T-helper 9 cell (primary cell): Measurements from ENCODE around the gene INPP4B.

Source experiments
- DNase-seq: peaks from one replicate; pipeline ENCODE4 v3.0.0-alpha.2; 2020

INPP4B gene

GRCh38 chr4:142725886-142726285 lies 120.2 kb downstream of the INPP4B start:
- no peak for DNase-seq

DNA sequence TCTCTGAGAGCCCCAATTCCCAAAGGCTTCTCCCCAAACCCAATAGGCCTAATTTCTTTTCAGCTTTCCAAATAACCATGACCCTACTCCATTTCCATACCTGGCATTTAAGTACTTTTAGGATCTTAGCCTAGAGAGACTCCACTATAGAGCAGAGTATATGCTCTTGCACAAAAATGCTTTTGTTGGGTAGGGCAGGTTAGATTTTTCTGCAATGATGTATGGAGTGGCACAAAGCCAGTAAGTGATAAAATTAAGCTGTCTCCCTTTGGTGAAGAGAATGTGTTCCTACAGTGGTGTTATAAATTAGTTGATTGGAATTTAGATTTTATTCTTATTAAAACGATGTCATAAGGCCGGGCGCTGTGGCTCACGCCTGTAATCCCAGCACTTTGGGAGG lies 124.9 kb downstream of the INPP4B start:
- DNase-seq = no peak

- no peak for DNase-seq
These were observed 126.1 kb downstream of the INPP4B start for GRCh38 chr4:142719854-142720541.

DNA sequence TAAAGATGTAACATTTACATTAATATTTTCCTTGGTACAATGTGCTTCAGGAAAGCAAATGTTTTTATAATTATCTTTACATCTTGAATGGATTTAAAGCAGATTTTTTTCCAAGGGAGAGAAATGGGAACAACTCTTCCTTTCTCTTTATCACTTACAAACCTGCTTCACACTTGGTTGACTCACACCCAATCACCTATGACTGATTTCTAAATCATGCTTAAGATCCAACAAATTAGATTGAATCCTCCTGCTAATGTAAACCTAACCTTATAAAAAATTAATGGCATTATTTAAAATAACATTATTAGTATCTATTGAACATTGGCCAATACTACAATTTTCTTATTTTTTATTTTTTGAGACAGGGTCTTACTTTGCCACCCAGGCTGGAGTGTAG lies 127.1 kb downstream of the INPP4B start:
- DNase-seq = no peak

- DNase-seq = no peak
These were observed 130.4 kb downstream of the INPP4B start for GRCh38 chr4:142715727-142716126.

DNA sequence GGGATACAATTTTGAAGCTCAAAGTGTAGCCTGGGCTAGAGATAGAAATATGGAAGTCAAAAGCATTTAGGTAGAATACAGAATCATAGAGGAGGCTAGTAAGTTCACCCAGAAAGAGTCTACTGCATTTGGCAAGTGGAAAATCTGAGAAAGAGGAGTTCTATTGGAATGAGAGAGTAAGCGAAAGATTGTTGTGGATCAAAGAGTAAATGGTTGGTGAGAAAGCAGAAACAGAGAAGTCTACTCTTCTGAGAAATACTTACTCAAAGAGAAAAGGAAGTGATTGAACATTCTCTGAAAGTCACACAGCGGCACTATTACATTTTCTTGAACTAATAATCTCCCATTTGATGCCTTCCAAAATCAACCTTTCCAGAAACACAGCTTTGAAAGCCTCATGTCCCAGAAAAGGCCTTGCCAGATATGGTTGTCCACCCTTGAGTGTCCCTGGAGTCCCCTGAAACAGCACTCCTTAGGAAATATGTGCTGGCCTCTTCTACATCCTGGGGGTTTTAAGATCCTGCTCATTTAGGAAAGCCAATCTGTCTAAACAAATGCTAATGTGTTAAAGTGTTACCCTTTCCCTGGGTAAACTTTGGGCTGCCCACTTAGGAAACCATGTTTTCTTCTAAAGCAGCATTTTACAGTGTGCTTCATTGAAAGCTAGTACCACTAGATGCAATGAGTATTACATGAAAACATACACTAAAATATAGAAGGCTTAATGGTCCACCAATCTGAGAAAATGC lies 132.6 kb downstream of the INPP4B start:
- DNase-seq = no peak

- DNase-seq = no peak
These were observed 137.9 kb downstream of the INPP4B start for GRCh38 chr4:142708231-142708630.

- DNase-seq = no peak
These were observed 138.7 kb downstream of the INPP4B start for GRCh38 chr4:142707401-142707800.

DNA sequence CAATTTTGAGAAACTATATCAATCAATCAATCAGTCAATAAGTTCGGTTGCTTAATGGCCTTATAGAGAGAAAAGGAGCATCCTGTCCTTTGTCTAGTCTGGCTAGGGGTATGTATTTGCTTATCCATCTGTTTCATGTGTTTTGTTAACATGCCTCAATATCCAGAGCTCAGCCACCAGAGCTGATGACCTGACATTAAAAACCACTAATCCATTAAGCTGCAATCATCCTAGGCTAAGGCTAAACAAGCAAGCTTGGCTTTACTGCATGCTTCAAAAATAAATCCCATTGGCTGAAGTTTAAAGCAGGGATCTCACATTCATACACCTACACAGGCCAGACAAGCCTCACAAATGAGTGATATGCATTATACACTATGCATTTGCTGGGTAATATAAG lies 139.7 kb downstream of the INPP4B start:
- DNase-seq = no peak

- DNase-seq = no peak
These were observed 140.3 kb downstream of the INPP4B start for GRCh38 chr4:142705820-142706219.

GRCh38 chr4:142703694-142704309 lies 142.3 kb downstream of the INPP4B start:
- peak; percentile 13 for DNase-seq

DNA sequence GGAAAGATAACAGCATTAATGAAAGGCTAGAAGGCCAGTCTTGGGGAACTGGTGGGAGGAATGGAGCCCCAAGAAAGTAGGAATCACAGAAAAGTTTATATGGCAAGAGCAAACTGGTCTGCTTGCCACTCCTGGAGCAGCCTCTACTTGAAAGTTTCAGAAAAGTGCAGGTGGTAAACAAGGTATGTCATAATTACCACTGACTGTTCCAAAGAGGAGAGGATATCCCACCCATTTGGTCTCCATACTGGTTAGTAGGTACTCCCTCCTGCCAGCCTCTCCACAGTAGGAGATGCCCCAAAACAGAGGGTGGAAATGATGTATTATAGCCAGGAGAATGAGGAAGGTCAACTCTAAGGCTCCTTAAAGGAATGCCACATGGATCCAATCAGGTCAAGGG lies 145.1 kb downstream of the INPP4B start:
- no peak for DNase-seq

GRCh38 chr4:142700531-142700930 lies 145.6 kb downstream of the INPP4B start:
- DNase-seq = no peak

GRCh38 chr4:142698552-142698951 lies 147.5 kb downstream of the INPP4B start:
- no peak for DNase-seq

DNA sequence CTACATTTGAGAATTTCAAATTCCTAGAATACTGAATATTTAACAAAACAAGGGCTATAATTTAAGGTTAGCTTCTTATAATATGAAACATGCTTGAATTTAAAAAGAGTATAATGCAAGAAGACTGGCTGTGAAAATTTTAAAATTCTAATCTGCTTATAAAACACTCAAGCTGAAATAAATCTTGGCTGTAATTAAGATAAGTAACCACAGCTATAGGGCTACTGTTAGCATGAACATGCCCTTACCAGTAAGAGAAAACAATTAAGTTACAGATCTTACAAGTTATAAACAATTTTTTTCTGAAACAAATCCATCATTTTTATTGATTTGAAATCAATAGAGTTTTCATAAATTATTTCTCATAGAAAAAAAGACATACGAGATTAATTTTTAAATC lies 148.2 kb downstream of the INPP4B start:
- no peak for DNase-seq

DNA sequence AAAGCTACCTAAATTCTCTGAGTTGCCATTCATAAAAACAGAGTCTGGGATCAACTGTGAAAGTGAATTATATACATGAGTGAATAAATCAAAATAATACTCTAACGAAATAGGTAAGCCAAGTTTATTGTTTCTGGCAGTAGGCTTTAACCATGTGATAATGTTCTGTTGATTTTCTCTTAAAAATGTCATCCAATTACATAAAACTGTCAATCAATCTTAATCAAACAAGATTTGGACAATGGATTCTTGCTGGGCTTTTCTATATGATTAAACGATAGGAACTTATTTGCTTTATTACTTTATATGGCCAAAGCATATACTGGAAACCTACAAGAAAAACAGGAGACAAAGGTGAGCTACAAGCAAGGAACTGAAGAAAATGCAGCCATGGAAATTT lies 148.8 kb downstream of the INPP4B start:
- DNase-seq = no peak

DNA sequence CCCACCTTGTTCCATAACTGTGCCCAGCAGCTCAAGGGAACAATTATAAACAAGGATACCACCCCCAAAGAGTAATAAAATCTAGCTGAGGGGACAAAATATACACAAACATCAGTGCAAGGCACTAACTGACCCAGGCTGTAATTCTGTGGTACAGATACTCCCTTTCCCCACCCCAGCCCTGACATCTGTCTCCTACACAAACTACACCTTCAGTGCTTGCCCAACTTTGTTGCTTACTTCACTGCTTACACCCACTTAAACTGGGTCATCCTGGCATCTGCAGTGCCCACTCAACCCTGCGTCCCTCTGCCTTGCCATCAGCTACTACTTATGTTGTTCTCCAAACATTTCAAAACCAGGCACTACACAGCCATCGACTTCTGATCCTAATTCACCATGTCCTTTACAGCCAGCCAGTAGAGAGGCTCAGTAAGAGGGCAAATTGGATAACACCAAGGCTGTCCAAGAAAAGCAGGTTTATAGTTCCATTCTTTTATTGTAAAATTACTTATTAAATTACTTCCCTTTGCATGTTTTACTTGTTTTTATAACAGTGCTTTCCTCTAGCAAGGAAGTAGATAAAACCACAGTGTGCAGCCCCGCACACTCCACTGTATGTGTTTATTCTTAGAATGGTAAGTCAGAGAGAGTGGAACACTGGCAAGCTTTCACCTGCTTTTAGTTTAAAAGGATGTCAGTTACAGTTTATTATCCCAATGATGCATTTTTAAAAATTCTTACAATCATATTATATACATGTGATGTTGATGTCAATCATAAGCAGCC lies 149.6 kb downstream of the INPP4B start:
- DNase-seq = no peak

DNA sequence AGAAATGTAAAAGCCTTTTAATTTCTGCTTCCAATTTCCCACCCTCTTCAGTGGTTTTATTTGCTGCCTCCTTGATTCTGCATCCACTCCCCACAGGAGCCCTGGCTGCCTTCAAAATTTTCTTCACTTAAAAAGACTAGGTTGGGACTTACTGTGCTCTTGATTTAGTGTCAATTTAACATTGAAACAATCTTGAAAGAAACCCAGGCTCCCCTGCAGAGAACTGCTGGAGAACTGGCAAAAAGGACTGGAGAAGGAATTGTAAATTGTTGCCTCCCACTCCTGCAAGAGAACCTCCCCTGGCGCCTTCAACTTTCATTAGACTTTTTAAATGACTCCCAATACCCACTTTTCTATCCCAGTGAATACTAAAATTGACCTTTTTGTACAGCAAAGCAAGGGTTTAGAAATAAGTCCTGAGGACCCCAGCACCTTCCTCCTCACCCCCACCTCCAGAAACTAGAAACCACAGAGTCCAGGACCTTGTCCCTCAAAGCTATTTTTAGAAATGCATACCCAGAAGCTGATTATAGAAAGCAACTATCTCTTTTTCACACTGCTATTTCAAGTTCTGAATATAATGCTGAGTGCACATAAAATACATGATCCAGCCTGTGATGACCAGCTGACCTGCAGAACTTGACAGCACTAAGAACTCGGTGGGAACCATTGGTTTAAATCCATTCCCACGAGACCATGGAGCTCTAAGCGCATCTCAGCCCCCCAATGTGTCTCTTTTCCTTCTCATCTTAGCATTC lies 155.5 kb downstream of the INPP4B start:
- no peak for DNase-seq

DNA sequence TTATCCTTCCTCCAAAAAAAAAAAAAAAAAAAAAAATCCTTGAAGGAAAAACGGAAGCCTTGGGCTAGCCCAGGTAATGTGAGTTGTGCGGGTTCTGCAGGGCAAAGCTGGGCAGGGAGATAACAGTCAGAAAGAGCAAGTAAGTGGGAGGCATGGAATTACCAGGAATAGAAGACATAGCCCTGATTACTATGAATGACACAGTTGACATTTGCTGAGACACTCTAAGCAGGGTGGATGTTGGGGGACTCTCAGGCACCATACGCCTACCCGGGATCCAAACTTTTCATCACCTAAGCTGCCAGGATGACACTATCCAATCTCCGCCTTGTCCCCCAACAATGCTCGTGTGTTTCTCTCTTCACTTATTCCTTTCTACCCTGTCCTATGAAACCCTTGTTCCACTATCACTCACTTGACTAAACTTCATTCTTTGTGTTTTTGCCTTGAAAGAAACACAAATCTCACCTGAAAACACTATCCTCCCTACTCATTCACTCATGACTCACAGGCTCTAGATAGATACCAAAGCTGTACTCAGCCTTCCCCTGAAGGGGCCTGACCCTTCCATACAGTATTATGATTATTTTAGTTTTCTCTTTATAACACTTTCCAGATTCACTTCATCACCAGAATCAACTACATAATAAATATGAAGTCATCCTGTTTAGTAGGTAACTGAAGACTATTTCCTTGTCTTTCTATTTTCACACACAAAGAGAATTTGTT lies 158.4 kb downstream of the INPP4B start:
- DNase-seq = no peak

DNA sequence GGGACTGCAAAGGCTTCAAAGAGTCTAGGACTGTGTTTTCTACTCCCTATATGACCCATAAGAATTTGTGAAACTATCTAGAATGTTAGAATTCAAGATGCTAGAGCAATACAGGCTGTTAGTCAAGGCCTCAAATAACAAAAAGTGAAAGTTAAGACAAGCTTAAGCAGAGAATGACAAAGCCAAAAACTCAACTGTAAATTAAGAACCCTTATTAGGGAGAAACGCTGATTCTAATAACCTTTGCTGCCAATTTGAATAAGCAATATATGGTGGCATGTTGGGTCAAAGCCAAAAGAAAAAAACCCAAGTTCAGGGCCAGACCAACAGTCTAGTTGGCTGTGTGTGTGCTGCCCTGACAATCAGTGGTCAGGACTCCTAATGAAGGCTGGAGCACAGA lies 160.0 kb downstream of the INPP4B start:
- no peak for DNase-seq

GRCh38 chr4:142683997-142684396 lies 162.1 kb downstream of the INPP4B start:
- no peak for DNase-seq

- no peak for DNase-seq
These were observed 162.6 kb downstream of the INPP4B start for GRCh38 chr4:142683503-142683902.
